Naive B cell (primary cell): ENCODE results near the gene PHPT1. TPM values are rescaled to one million over a fixed set of nuclear protein-coding genes. Genes with fewer than 3 reads are reported as not detected.
"Not testable (repeated sequence)": the region's sequence is repeated elsewhere in the genome, so short reads cannot be mapped to it uniquely, and the experiment has no call there.

Experiments used
- ATAC-seq, 2 donors: fragments of 150-1000 bp; cut with Tn5 transposase; 2 replicates each; pipeline ENCODE4 v1.10.0; 2021; ENCODE audit warnings: low read depth in 2 of 2, mild to moderate bottlenecking in 2 of 2, moderate library complexity in 2 of 2
- DNase-seq: peaks from one replicate; pipeline ENCODE4 v3.0.0; 2022
- H3K27ac Mint-ChIP-seq, 6 donors: one replicate each; pipeline ENCODE4 v1.8.0; 2020 to 2022; ENCODE audit warnings: mild to moderate bottlenecking in 6 of 6, mixed read lengths in 6 of 6, moderate library complexity in 5 of 6, inconsistent platforms in 2 of 6
- H3K27me3 Mint-ChIP-seq, 3 donors: one replicate each; pipeline ENCODE4 v1.8.0; 2021 to 2022; ENCODE audit warnings: mixed read lengths in 3 of 3, mild to moderate bottlenecking in 1 of 3
- H3K36me3 Mint-ChIP-seq, 2 donors: one replicate each; pipeline ENCODE4 v1.8.0; 2020 to 2022; ENCODE audit warnings: mixed read lengths in 2 of 2, inconsistent platforms in 1 of 2, mild to moderate bottlenecking in 1 of 2
- H3K4me1 Mint-ChIP-seq, 3 donors: one replicate each; pipeline ENCODE4 v1.8.0; 2020 to 2022; ENCODE audit warnings: mixed read lengths in 3 of 3, inconsistent platforms in 1 of 3, mild to moderate bottlenecking in 1 of 3, moderate library complexity in 1 of 3
- H3K4me3 Mint-ChIP-seq, 8 donors: one replicate each; pipeline ENCODE4 v1.8.0; 2020 to 2022; ENCODE audit warnings: mild to moderate bottlenecking in 8 of 8, mixed read lengths in 8 of 8, moderate library complexity in 8 of 8, inconsistent platforms in 2 of 8
- H3K9me3 Mint-ChIP-seq, 7 donors: one replicate each; pipeline ENCODE4 v1.8.0; 2020 to 2022; ENCODE audit warnings: mixed read lengths in 7 of 7, mild to moderate bottlenecking in 5 of 7, inconsistent platforms in 2 of 7, moderate library complexity in 1 of 7
- polyA plus RNA-seq, 6 donors: library from polyadenylated mRNA; unstranded; fragments of 300-500 nt; fragmentation: Illumina TruSeq; gene quantifications; one replicate each; pipeline ENCODE4 v1.2.3, GENCODE V29; 2021; ENCODE audit warnings: low read depth in 6 of 6

PHPT1 gene
- polyA plus RNA-seq, 6 donors from 2014 or later, result 48.0 to 67.7 (median 49.6) TPM

DNA sequence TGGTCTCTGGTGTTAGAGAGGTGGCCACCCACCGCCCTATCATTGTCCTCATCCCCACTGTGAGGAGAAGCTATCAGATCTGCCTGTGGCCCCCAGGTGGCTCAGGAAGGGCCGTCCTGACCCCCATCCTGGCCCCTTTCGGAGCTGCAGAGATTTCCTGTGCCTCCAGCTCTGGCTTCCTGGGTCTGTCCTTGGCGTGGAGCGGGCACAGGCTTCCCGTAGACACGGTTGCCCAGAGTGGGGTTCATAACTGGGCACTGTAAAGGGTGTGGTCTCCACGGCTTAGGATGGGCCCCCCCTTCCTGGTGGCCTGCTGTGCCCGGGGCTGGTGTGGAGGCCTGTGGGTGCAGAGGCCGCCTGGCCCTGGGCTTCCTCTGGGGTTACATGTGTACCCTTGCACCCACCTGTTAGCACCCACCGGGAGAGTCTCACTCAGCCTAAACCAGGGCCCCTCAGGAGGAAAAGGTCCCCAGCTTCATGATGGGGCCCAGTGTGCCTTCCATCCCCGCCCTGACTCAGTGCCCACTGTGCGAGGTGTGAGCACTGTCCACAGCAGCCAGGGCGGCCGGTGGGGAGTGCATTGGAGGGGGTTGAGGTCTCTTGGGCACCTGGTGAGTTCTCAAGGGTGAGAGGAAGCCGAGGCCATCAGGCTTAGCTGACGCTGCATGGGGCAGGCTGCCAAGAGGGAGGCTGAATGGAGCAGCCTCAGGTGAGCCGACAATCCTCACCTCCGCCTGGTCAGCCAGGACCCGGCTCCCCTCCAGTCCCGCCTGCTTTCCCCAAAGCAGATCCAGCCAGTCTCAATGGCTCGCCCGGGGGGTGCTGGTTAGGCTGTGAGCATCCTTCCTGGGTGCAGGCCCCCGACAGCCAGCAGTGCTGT is 22.3 kb upstream of the PHPT1 start:
- no peaks in the 10 kb centered on the region for H3K36me3 Mint-ChIP-seq
- ATAC-seq, result no peak

DNA sequence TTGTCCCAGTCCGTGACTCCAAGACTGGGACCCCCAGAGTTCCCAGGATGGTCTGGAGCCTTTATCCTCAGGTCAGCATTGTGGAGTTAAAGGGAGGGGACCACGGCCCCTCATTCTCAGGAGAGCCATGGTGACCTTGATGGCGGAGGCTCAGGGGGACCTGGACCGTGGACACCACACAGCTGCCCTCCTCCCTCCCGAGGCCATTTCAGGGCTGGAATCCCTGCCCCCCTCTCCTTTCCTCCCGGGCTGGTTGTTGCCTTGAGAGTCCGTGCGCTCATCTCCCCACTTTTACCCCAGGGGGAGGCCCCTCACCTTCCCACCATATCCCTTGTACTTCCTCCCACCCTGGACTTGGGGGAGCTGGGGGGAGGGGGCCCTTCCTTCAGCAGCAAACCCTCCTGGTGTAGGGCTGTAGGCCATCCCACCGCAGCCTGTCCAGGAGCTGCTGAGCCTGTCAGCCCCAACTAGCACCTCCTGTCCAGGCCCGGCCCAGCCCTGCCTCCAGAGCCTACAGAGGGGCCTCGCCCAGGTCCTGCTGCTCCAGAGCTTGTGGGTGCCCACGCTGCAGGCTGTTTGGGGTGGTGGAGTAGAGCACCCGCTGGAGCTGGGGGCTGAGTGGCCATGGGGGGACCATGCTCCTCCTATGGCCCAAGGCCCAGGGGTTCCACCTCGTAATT is 21.3 kb upstream of the PHPT1 start:
- H3K27me3 Mint-ChIP-seq, result no peaks in the 10 kb centered on the region
- H3K4me3 Mint-ChIP-seq, result no peak overlapping the region
- ATAC-seq (no peak), DNase-seq (no peak)
- no peak overlapping the region for H3K27ac Mint-ChIP-seq
- peaks cover 0 to 5% (median 0%) of the 10 kb centered on the region in 3 donors for H3K4me1 Mint-ChIP-seq
- H3K9me3 Mint-ChIP-seq, result no peaks in the 10 kb centered on the region
- no peaks in the 10 kb centered on the region for H3K36me3 Mint-ChIP-seq

More for the DNA sequence above, 22.3 kb upstream of the PHPT1 start:
- no peak for DNase-seq
- Mint-ChIP-seq H3K27ac (no peak overlapping the region), H3K9me3 (no peaks in the 10 kb centered on the region), H3K27me3 (no peaks in the 10 kb centered on the region), H3K4me1 (peaks cover 0 to 5% (median 0%) of the 10 kb centered on the region in 3 donors), H3K4me3 (no peak overlapping the region)

DNA sequence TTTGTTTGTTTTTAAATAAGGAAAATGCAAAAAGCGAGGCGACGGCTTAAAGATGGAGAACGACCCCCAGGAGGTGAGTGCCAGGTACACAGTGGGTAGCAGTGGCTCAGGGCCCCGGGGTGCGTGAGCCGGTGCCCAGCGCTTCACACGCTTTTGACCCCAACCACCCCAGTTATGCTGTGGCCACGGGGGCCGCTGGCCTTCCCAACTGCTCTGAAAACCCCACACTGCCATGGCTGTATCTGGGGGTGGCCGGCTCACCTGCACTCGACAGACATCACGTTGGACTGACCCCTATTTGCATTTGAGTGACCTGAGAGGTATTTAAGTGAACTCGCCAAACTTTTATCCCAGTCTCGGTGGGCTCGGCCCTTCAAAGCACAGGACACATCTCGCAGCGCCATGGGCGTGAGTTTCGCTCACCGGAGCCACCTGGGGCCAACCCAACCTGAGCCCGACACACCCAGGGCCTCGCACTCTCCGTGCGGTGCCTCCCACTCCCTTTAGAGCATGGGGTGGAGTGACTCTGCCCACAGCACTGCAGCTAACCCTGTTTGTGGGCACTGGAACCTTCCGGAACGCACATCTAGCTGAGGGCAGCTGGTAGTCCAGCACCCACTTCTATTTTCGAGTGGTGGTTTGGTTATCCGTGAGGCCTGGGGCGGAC is 20.6 kb upstream of the PHPT1 start:
- no peak for ATAC-seq
- Mint-ChIP-seq H3K4me1 (peaks cover 0 to 5% (median 0%) of the 10 kb centered on the region in 3 donors), H3K27ac (no peak overlapping the region), H3K27me3 (no peaks in the 10 kb centered on the region), H3K9me3 (no peaks in the 10 kb centered on the region), H3K36me3 (no peaks in the 10 kb centered on the region), H3K4me3 (no peak overlapping the region)
- no peak for DNase-seq

DNA sequence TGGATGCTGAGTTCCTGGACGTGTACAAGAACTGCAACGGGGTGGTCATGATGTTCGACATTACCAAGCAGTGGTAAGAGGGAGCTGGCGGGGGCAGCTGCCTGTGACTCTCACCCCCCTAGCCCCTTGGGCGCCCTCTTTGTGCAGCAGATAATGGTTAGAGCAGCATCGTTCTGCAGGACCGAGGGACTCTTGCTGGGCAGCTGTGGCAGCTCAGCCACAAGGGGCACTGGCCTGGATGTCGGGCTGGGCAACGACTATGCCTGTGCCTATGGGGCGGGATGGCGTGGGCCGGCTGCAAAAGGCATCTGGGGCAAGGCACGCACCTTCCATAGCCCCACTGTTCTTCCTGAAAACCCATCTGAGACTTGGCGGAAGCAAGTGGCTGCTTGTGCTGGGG is 19.8 kb upstream of the PHPT1 start:
- peaks cover 0 to 5% (median 0%) of the 10 kb centered on the region in 3 donors for H3K4me1 Mint-ChIP-seq
- no peak overlapping the region for H3K27ac Mint-ChIP-seq
- DNase-seq, result no peak
- H3K9me3 Mint-ChIP-seq, result no peaks in the 10 kb centered on the region
- H3K27me3 Mint-ChIP-seq, result no peaks in the 10 kb centered on the region
- H3K4me3 Mint-ChIP-seq, result no peak overlapping the region
- H3K36me3 Mint-ChIP-seq, result no peaks in the 10 kb centered on the region
- ATAC-seq, result no peak

DNA sequence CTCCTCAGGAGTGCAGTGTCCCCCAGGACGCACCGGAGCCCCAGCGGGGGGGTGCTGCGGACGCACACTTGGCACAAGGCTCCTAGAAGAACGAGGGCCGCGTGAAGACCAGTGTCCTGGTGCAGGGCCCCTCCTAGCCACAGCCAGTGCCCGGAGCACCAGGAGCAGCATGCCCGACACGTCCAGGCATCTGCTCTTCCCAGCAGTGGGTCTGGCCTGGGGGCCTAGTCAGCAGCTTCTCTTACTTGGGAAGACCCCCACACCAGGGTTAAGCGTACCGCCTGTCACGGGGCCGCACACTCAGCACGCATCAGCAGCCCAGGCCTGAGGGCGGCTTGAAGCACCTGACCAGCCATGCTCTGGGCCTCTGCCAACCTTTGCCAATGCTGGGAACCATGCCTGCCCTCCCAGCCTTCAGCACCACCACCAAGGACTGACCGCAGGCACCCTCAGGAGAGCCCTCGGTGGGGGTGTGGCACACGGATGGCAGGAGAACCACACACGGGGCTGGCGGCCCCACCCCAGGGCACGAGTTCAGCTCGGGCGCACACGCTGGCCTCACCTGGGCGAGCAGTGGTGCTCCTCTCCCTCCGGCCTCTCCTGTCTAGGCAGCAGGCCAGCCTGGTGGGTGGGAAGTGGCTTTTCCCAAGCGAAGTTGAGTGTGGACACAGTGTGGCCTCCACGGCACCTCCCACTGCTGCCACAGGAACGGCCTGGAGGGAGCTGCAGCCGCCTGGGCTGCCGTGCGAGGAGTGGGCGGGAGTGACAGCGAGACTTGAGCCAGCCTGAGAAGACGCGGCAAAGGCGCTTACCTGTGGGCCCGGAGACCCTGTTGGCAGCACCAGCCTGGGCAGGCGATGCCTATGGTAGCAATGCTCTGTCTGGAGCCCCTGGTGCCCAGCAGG is 19.0 kb upstream of the PHPT1 start:
- ATAC-seq, result no peak
- Mint-ChIP-seq H3K4me1 (peaks cover 0 to 5% (median 0%) of the 10 kb centered on the region in 3 donors), H3K4me3 (no peak overlapping the region), H3K9me3 (no peaks in the 10 kb centered on the region), H3K27ac (no peak overlapping the region), H3K27me3 (no peaks in the 10 kb centered on the region), H3K36me3 (no peaks in the 10 kb centered on the region)
- DNase-seq, result no peak

DNA sequence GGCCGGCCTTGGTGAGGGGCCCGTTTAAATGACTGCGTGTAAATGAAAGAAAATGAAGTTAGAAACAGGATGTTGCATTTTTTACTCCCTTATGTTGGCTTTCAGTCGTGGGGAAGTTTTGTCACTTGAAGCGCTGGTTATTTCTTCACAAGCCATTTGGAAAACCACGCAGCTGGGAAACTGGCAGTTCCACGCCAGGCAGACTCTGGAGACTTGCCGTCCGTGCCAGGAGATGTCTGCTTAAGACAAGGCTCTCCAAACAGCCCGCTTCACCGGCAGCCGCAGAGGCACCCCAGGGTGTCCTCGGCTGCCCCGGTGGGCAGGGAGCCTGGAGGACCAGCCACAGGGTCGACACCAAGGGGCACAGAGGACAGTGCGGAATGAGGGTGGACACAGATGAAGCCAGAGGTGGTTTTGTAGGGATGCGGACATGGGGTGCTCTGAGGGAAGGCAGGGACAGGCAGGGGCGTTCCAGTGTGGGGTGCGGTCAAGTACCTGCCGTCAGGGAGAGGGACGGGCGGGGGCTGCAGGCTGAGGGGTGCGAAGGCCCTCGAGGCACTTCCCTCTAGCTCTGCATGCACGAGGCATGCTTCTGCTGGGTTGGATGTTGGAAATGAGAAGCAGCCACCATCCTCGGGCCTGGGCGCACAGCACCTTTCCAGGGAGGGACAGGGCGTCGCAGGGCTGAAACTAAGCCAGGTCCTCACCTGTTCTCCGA is 18.0 kb upstream of the PHPT1 start:
- ATAC-seq (no peak), DNase-seq (no peak)
- Mint-ChIP-seq H3K27me3 (no peaks in the 10 kb centered on the region), H3K4me1 (peaks cover 0 to 5% (median 0%) of the 10 kb centered on the region in 3 donors), H3K36me3 (no peaks in the 10 kb centered on the region), H3K4me3 (no peak overlapping the region), H3K27ac (peak overlapping the region in 1 of 6 donors; percentile 47), H3K9me3 (no peaks in the 10 kb centered on the region)

DNA sequence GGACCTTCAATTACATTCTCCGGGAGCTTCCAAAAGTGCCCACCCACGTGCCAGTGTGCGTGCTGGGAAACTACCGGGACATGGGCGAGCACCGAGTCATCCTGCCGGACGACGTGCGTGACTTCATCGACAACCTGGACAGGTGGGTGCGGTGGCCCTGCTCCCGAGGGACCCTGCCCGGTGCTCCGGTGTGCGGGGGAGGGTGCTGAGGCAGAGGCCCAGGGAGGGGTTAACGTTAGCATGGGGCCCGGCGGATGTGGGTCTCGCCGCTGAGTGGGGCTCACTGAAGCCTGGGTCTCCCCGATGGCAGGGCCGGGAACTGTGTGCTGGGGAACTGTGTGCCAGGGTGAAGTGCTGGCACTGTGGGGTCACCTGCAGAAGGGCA is 17.5 kb upstream of the PHPT1 start:
- Mint-ChIP-seq H3K27me3 (no peaks in the 10 kb centered on the region), H3K4me1 (peaks cover 0 to 5% (median 0%) of the 10 kb centered on the region in 3 donors), H3K36me3 (no peaks in the 10 kb centered on the region), H3K4me3 (no peak overlapping the region), H3K9me3 (no peaks in the 10 kb centered on the region), H3K27ac (no peak overlapping the region)
- DNase-seq (no peak), ATAC-seq (no peak)

DNA sequence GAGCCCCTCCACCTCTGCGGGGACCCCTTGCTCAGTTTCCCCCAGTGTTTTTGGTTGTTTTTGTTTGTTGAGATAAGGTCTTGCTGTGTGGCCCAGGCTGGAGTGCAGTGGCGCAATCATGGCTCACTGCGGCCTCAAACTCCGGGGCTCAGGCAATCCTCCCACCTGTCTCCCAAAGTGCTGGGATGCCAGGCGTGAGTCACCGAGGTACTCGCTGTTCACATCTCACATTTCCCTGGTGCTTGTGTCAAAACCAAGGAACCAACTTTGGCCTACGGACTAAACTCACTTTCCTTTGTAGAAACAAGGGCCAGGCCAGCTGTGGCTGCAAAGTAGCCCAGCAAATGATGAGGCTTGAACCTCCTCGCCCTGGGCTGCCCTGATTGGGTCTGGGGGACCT is 16.6 kb upstream of the PHPT1 start:
- Mint-ChIP-seq H3K4me3 (no peak overlapping the region), H3K4me1 (peaks cover 0 to 5% (median 0%) of the 10 kb centered on the region in 3 donors), H3K27me3 (no peaks in the 10 kb centered on the region), H3K36me3 (no peaks in the 10 kb centered on the region), H3K27ac (peak overlapping the region in 1 of 6 donors; percentile 24), H3K9me3 (no peaks in the 10 kb centered on the region)
- ATAC-seq (no peak), DNase-seq (no peak)

DNA sequence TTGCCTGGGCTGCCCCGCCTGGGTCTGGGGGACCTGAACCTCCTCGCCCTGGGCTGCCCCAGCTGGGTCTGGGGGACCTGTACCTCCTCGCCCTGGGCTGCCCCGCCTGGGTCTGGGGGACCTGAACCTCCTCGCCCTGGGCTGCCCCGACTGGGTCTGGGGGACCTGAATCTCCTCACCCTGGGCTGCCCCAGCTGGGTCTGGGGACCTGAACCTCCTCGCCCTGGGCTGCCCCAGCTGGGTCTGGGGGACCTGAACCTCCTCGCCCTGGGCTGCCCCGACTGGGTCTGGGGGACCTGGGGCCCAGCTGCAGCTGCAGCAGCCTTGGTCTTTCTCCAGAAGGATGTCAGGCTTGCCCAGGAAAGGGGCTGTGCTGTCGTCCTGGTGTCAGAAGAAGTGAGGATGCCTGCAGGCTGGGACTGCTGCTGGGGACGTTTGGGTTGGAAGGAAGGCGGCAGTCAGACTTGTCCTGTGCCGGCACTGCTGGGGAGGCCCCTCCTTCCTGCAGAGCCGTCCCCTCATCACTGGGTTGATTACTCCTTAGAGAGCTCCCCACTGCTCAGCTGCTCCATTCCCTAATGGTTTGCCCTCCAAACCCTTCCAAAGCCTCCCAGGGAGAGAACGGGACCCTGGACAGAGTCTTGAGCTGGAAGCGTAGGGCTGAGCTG is 15.7 kb upstream of the PHPT1 start:
- not testable (repeated sequence) for DNase-seq, H3K4me3 Mint-ChIP-seq, H3K9me3 Mint-ChIP-seq, H3K27ac Mint-ChIP-seq, H3K27me3 Mint-ChIP-seq, H3K4me1 Mint-ChIP-seq, ATAC-seq, H3K36me3 Mint-ChIP-seq

DNA sequence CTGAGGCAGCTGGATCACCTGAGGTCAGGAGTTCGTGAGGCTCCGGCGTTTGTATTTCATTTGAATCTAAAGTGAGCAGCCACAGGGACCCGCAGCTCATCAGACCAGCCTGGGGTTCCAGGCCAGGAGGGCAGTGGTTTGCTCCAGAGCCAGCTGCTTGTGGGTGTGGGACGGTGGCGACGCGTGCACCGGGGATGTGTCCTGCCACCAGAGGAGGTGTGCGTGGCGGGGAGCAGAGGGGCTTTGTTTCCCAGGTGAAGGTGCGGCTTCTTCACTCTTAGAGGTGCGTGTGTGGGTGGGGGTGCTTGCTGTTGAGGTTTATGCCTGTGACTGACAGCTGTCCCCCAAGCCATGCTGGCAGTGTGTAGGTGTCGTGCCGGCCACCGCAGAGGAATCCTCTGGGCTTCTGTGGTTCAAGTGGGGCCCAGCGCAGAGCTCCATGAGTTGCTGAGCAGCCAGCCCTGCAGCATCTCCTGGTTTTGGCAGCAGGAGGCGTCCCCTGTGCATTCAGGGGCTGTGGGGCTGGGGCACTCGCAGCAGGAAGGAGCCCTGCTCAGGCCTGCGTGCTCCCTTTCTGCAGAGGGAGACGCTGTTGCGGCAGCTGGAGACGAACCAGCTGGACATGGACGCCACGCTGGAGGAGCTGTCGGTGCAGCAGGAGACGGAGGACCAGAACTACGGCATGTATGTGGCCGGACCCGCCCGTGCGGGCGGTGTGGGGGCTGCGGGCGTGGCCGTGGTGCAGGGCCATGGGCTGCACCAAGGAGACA is 13.9 kb upstream of the PHPT1 start:
- H3K9me3 Mint-ChIP-seq, result no peaks in the 10 kb centered on the region
- no peaks in the 10 kb centered on the region for H3K27me3 Mint-ChIP-seq
- H3K36me3 Mint-ChIP-seq, result peaks cover 0 to 8% of the 10 kb centered on the region in 2 donors
- ATAC-seq, result no peak
- H3K27ac Mint-ChIP-seq, result no peak overlapping the region
- H3K4me3 Mint-ChIP-seq, result no peak overlapping the region
- peaks cover 0 to 6% (median 5%) of the 10 kb centered on the region in 3 donors for H3K4me1 Mint-ChIP-seq
- DNase-seq, result no peak

DNA sequence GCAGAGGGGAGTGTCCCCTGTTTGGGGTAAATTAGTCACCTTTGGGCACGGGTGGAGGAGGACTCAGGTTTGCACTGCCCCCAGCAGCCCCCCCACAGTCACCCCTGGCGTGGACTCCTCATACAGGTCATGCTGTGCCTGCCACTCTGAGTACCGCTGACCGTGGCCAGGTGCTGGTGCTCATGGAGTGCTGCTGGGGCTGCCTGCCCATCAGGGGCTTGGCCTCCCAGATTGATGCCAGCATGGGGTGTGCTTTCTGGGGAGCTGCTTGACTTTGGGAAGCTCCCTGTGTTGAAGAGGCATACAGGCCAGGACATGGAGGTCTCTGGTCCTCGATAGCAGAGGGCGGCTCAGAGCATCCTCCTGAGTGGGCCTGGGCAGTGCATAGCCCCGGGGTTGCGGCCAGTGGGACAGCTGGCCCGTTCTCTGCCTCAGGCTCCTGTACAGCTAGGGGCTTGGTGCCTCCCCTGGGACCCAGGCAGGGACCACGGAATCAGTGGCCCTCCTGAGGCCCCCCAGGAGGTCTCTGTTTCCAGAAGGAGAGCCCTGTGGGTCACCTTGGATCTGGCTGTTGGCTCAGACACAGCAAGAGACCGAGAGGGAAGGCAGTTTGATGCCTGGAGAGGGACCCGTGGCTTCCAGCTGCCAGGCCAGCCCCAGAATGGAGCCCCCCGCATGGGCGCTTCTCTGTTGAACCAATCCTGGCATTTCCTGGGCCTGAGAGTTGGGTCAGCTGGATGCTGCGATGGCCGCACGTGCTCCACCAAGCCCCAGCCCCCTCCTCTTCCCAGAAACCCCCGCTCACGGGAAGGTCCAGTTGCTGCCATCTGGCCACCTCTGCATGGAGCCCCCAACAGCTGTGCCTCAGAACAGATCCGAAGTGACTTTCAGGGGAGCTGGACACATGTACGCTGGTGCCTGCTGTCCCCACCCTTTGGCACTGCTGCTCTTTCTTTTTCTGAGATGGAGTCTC is 13.0 kb upstream of the PHPT1 start:
- H3K4me3 Mint-ChIP-seq, result no peak overlapping the region
- no peaks in the 10 kb centered on the region for H3K27me3 Mint-ChIP-seq
- ATAC-seq (no peak), DNase-seq (no peak)
- H3K27ac Mint-ChIP-seq, result no peak overlapping the region
- peaks cover 0 to 6% (median 5%) of the 10 kb centered on the region in 3 donors for H3K4me1 Mint-ChIP-seq
- H3K36me3 Mint-ChIP-seq, result peaks cover 0 to 8% of the 10 kb centered on the region in 2 donors
- no peaks in the 10 kb centered on the region for H3K9me3 Mint-ChIP-seq
